Esophagus muscularis mucosa (tissue), 3 donors: ENCODE data around the gene PDCD6IP.
"Not testable (repeated sequence)": the region's sequence is repeated elsewhere in the genome, so short reads cannot be mapped to it uniquely, and the experiment has no call there.

Experiments
- CTCF ChIP-seq, 3 experiments: fragments of 200-600 bp in 2 of 3; fragments of 450-650 bp in 1 of 3; sonication (generic) in 2 of 3; IDR thresholded peaks; one replicate each; pipeline ENCODE4 v1.5.1; 2017 to 2019; ENCODE audit warnings: antibody characterized with exemption in 3 of 3, mild to moderate bottlenecking in 2 of 3, moderate library complexity in 1 of 3
- POLR2A ChIP-seq: fragments of 450-650 bp; IDR thresholded peaks from one replicate; pipeline ENCODE4 v1.6.1; 2017; ENCODE audit warnings: antibody characterized with exemption, moderate library complexity, mild to moderate bottlenecking, low read depth

DNA sequence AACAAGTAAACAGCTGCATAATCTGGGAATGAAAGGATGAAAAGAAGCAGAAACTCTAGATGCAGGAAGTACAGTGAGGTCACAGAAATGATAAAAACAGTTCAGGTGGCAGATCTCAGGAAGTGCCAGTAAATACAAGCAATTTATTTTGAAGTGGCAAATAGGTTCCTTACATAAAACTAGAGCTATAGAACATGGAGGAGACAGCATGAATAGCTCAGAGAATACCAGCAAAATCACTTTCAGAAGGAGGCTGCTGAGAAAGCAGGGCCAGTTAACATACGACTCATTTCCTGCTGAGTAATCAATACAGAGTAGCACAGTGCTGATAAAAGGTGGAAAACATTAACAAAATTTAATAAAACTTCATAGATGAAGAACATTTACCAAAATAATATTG is 57.0 kb downstream of the PDCD6IP start:
- TF ChIP-seq POLR2A; CTCF (IDR thresholded peaks at IDR 0.05): not testable (repeated sequence)
